Epidermal melanocyte (primary cell): ENCODE results near the gene FBXW11.

Experiments
- DNase-seq: peaks from one replicate; pipeline ENCODE4 v3.0.0; 2011; ENCODE audit warnings: low spot score; ENCODE audit not compliant: insufficient read length

Gene FBXW11

DNA sequence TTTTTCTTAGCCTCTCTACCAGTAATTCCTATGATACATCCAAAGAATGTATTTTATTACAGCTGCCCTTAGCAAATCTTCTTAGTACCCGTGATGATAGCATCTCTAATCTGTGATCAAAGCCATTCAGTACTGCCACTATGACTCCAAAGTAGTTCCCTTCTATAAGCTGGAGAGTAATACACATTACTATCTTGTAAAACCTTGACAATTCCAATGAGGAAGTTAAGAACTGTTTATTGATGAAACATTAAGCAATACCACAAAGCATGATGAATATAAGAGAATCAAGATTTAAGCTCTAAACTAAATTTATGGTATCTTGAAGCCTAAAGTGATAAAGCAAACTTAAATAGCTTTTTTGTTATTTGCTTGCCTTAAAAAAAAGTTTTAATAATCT, 134.7 kb downstream of the FBXW11 start:
- no peak for DNase-seq

DNA sequence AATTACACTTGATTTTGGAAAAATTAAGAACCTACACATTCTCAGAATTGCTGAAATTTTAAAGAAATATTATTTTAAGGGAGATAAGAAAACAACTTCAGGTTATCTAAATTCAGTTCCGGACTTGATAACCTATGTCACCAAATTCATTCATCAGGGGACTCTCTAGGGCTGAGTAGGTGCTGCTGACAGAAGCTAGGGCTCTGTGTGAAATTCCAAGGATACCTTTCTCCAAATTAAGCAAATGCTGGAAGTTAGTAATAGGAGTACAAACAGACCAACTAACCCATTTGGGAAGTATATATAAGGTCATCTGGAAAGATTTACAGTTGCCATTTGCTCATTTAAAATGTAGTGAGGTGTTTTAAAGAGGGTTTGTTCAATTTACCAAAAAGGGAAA, 136.5 kb downstream of the FBXW11 start:
- no peak for DNase-seq

DNA sequence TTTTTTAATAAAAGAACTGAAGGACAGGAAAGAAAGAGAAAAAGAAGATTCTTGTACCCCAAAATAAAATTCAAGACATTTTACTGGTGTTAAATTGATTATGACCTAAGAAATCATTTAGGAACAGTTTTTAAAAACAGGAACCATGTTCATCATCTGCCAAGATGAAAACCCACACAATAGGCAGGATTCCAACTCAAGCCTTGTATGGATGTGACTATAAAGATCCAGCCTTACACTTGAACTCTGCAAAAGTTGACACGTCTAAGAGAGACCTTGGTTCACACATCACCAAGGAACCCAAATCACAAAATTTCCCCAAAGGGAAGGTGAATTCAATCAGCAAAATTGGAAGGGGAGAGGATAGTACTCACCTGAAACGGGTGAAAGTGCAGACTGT, 138.2 kb downstream of the FBXW11 start:
- no peak for DNase-seq

DNA sequence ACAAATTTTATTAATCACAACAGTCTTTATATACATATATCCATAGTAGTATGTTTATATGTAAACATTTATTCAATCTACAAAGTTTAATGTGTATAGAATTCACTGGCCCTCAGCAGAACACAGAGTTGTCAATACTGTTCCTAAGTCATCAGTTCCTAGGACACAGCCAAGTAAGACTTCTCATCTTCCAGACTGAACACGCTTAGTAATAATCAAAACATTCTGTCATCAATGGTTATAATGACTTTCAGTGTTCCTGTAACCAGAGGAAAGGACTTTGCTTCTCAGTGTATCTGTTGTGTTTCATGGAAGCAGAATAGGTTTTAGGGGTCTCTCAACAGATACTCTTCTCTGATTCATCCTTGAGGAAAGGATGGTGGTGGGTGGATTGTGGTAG, 138.7 kb downstream of the FBXW11 start:
- no peak for DNase-seq

DNA sequence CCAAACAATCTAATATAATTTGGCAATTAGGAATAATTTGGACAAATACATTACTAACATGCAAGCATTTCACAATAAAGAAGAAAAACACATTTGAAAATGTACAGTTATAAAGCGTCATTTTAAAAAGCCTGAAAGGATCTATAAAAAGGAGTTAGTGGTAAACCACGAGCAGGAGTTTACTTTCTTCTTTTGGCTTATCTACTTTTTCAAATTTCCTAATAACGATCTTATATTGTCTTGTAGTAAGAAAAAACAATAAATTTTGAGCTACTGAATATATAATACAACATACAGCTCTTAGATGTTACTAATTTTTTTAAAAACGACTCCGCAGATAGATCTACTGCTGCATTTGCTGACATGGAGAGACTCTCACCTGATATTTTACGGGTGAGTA, 141.0 kb downstream of the FBXW11 start:
- DNase-seq = no peak

DNA sequence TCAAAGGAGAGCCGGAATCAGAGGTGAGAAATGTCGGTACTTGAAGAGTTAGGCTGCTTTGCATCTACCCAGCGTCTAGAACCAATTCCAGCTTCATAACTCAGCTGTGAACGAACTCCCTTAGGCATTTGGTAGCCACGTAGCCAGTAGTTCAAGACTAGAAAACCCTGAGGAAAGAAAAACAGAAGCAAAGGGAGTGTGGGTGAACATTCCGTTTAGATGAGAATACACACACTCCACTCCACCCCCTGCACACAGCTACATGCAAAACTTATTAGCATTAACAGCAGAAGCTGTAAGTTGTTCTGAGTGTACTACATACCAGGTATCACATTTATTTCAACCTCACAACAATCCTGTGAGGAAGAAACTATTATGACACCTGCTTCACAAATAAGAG, 142.5 kb downstream of the FBXW11 start:
- DNase-seq = no peak

DNA sequence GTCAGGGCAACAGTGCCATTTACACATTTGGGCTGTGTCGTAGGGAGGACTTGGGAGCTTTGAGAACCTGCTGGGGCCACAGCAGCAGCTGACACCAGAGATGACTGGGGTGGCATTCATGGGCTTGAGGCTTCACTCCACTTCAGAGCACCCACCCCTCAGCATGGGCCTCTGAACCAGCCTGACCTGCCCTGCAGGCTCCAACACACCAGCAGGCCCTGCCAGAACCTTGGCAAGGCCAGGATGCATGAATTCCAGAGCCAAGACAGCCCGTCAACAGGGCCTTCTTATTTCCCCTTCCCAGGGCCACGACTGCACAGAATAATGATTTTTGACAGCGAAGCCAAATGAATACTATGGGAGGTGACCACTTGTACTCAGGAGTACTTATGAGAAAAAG, 143.8 kb downstream of the FBXW11 start:
- DNase-seq = no peak

DNA sequence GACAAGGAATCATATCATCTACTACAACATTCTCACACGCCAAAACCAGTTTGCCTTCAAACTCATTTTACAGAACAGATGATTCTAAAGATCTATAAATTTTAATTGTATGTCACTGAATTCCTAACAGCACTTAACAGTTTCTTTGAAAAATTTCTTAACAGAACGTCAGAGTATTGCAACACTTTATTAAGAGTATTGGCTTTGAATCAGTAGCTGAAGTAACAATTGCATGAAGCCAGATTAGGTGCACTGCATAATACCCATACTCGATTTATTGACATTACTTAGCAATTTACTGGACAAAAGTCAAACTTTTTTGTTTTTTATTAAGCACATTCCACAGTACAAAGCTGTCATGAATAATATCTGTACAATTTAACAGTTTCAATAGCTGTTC, 145.1 kb downstream of the FBXW11 start:
- no peak for DNase-seq

DNA sequence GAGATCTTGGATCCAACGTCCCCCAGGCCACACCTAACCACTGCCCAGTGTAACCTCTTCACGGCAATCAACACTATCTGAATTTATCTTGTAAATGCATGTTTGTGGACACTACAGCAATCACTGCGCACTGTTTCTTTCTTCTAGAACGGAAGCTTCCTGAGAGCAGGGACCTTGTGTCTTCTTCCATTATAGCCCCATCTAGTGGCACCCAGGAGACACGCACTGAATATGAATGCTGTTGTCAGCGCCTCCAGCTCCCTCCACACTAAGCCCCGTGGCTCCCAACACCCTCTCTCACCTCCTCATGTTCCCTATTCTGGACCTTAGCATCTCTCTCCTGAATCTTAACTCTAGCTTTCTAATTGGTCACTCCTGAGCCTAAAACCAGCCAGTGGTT, 148.1 kb downstream of the FBXW11 start:
- DNase-seq = no peak

DNA sequence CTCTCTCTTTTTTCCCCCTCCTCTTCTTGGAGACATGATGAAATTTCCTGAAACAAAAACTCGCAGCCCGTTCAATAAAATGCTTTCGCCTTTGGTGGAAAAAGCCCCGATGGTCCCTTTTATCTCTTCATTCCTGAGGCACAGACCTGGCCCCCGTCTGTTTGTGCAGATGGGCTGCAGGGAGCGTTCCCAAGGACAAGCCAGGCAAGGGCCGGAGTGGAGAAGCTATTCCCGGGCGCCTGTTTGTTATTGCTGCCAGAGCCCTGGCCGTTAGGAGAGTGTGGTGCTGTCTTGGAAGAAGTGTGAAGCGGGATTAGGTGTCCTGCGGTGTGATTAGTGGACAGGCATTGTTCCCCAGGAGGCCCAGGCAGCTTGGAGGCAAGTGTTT, 149.0 kb downstream of the FBXW11 start:
- DNase-seq = no peak

DNA sequence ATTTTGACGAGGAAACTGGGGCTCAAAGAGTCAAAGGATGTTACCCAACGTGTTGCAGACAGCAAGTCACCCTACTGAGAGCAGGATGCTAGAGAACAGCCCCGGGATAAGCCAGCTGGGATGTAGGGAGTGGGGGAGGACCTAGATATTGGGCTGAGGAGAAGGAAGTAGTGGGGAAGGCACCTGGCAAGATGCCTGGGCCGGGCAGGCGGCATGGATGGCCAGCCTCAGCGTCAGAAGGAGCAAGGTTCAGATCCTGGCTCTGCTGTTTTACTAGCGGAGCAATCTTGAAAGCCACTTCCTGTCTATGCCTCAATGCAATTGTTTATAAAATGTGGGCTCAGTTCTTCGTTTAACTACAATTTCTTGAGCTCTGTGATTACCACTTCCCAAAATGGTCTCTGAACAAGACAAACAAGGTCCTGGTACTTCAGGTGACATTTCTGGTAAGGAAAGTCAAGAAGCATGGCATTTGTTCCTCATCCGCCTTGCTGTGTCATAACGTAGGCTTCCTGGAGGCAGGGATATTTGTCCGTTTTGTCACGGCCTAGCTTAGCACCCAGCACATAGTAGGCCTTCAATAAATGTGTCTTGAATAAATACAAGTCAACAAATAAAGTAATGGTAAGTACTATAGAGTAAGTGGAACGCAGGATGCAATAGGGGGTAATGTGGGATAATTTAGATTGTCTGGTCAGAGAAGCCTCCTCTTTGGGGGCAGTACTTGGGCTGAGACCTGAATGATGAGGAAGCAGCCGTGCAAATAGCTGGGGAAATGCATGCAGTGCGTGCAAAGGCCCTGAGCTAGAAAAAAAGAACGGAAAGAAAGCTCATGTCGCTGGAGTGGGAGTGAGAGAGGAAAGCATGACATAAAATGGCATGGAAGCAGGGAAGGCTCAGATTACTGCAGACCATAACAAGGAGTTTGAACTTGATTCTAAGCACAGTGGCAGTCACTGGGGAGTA, 150.4 kb downstream of the FBXW11 start:
- no peak for DNase-seq

DNA sequence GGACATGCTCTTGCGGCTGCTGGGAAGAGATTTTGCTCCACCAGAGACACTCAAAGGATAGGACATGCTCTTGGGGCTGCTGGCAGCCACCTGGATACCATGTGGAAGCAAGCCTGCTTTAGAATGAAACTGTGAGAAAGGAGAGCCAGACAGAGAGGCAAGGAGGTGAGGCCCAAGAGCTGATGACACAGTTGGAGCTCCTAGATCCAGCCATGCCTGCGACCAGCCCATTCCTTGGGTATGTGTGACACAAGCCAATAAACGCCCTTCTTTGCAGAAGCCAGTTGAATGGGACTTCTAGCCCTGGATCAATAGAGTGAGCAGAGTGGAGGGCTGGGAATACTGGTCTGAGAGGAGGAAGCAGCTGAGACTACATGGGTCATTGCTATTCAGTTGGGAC, 151.2 kb downstream of the FBXW11 start:
- no peak for DNase-seq

DNA sequence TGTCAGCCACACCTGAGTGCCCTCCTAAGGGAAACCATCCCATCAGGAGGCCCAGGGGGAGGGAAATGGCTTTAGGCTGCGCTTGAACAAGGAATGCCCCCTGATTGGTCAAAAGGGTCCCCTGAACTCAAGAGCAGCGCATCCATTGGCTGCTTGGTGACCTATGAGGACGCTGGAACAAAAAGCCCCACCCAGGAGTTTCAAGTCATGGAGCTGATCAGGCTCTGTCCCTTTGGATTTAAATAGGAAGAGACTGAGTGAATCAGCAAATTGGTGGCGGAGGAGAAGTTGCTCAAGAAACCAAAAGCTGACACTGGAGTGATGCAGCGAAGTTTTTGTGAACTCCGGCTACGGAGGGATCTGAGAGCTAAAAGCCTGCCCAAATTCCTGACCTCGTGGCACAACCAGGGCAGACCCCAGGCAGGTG, 154.2 kb downstream of the FBXW11 start:
- no peak for DNase-seq

DNA sequence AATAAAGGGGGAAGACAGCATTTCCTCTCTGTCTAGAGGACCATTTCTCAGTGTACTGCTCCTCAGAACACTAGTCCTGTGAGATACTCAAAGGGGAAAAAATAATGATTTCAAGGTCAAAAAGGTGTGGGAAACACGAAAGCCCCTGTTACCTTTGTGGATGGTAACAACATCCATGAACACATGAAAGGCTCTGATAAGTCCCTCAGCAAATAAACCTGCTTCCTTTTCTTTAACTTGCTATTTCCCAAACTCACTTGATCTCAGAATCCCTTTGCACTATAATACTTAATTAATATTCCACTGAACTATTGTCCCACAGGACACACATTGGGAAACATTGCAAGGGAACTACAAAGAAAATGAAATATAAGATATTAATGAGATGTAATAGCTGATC, 155.2 kb downstream of the FBXW11 start:
- no peak for DNase-seq

DNA sequence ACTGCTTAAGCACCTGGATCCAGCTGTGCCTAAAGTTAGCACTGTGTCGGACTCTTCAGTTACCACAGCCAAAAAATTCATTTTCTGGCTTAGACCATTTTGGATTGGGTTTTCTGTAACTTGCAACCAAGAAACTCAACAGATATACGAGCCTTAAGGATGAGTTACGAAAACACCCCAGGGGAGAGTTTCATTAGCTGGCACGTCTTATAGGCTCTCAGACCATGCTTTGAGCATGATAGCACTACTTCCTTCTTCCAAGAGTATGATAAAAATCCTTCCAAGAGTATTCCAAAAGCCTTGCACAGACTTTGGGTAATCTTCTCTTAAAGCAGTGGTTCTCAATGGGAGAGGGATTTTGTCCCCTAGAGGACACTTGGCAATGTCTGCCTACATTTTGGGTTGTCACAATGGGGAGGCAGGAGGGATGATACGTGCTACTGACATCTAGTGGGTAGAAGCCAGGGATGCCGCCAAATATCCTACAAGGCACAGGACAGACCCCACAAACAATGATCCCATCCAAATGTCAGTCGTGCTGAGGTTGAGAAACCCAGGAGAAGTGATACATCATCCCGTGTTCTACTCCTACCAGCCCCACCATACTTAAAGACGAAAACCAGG, 156.0 kb downstream of the FBXW11 start:
- no peak for DNase-seq

DNA sequence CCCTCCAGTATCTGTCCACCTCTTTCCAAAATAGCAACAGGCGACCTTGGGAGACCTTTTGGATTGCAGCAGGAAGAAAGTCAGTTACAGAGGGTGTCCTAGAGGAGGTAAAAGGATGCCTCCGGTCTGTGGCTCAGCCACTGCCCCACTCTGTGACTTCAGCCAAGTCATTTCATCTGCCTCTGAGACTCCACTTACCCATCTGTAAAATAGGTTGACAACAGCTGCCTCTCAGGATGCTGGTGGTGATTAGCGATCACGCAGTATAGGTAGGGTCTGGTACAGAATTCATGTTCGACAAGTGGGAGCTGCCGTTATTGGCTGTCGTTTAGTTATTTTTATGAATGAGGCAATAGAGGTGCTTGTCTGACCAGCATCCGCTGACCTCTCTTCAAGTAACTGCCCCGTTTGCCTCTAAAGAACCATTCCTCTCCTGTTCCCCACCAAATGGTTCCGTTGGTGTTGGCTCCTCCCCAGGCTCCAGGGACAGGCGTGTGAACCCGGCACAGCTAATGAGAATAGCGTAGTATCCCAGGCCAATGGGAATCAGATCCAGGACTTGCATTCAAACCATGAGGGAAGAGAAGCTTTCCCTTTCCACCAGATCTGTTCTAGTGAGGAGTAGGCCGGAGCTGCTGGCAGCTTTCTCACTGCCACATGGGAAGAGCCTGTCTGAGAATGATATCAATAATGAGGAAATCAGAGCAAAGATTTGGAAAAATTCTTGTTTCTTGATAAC, 156.7 kb downstream of the FBXW11 start:
- no peak for DNase-seq

DNA sequence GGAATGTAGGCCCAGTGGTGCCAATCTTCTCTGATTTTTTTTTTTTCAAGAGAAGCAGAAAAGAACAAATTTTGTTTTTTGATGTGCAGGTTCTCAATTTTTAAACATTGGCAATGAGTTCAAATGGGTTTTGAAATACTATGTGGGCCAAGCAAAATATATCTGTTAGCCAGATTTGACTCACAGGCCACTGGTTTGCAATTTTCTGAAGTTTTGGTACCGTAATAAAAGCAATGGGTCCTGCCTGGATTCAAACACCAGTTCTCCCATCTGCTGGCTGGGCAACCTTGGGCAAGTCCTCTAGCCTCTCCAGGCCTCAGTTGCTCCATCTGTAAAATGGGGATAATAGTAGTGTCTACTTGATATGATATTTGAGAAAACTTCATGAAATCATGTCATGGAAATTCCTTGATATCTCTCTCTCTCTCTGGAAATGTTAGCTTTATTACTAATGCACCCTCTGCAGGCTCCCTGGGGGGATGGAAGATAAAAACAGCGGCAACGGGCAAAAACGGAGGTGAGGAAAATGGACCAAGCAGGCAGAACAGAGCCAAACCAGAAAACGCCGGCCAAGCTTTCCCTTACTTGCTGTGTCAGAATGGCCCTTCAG, 157.4 kb downstream of the FBXW11 start:
- DNase-seq = no peak

DNA sequence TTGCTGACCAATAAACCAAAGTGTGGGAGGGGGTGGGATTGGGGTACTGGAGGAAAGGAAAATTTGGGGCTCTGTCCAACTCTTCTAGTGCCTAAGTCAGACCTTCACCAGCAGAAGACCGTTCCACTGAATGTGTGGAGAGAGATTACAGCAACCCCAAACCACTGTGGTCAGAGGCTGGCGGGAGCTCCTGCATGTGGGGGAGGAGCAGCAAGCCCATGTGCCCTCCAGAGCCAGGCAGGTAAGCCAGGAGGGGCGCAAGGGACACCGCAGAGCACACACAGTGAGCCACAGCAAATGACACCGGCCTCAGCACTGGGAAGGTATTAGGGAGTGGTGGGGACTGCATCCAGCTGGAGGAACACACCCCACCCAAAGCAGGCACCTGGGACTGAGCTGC, 158.0 kb downstream of the FBXW11 start:
- DNase-seq = no peak

DNA sequence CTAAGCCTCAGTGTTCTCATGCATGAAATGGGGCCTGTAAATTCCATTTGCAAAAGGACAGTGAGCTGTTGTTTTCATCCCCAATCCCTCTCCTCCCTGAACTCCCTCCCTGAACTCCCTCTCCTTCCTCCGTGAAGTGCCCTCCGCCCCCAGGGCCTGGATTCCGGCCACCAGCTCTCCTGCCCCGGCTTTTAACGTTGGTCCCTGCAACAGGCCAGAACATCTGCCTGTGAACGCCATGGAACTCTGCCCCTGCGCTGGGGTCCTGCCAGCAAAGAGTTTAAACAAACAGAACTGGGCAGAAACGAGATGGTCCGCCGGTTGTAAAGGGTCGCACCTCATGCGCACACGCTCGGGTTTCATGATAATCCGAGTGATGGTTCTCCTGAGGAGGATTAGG, 158.4 kb downstream of the FBXW11 start:
- DNase-seq = no peak

DNA sequence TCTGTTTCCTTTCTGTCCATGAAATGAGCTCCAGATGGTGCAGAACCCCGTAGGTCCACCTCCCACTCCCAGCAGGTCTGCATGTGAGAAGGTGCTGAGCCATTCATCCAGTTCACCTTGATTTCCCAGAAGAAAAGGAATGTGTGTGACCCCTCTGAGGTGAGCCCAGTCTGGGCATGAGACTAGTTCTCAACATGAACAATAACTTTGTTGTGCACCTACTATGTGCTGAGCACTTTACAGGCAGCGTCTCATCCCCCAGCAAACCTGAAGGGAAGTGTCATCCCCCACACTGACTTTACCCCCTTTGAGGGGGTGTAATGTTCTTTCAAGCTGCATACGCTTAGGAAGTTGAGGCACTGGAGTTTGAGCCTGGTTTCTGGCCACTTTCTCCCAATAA, 159.4 kb downstream of the FBXW11 start:
- no peak for DNase-seq

DNA sequence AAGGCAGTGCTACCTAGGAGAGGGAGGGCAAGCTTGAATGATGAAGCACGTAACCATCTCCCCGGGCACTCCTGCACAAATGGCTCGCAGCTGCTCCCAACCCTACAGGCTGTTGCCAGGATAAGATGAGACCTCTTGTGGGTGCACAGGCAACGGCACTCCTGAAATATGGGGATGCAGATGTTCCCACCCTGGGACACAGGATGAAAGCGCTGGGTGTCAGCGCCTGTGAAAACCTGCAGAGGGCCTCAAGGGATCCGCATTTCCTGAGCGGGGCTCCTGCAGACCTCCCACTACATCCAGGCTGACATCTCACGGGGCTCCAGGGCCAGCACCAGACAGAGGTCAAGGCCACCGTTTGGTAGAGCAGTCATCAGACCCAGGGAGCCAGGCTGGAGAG, 160.1 kb downstream of the FBXW11 start:
- no peak for DNase-seq

DNA sequence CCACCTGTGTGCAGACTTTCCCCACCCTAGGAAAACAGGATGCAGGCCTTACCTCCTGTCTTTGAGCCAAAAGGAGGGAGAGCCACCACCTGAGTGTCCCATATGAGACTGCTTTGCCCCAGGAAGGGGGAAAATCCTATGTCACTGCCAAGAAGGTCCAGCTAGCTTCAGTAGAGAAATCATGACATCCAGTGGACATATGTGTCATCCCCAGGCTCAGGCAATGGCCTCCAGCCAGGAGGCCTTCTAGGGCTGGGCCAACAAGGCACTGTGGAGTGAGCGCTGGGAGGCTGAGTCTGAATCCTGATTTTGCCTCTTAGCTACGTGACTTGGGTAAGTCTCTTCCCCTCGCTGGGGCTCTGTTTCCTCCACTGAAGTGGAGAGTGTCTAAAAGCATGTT, 160.6 kb downstream of the FBXW11 start:
- no peak for DNase-seq
